HTR-8/SVneo (cell line): ENCODE data around the gene COL27A1.
A peak's percentile ranks its signal among the peaks of the same experiment; 100 is the strongest.

ENCODE experiments used
- DNase-seq: peaks from one replicate; pipeline ENCODE4 v3.0.0; 2011; ENCODE audit warnings: low spot score, mixed read lengths; ENCODE audit not compliant: insufficient read length
- FAIRE-seq: peaks from 2 replicates; lab custom pipeline; 2011; peaks lifted over from hg19 to GRCh38; lab: Jason Lieb, UNC

Gene COL27A1

GRCh38 chr9:114198249-114199040, 43.1 kb downstream of the COL27A1 start:
- no peak for FAIRE-seq
- no peak for DNase-seq

- FAIRE-seq (no peak), DNase-seq (no peak)
These were observed 45.5 kb downstream of the COL27A1 start for GRCh38 chr9:114200721-114201300.

GRCh38 chr9:114202396-114202795, 47.1 kb downstream of the COL27A1 start:
- no peak for DNase-seq

GRCh38 chr9:114202849-114203248, 47.5 kb downstream of the COL27A1 start:
- FAIRE-seq (no peak), DNase-seq (no peak)

More at GRCh38 chr9:114202396-114202795, 47.1 kb downstream of the COL27A1 start:
- no peak for FAIRE-seq

- DNase-seq (no peak), FAIRE-seq (no peak)
These were observed 48.2 kb downstream of the COL27A1 start for GRCh38 chr9:114203410-114204140.

GRCh38 chr9:114204265-114204664, 48.9 kb downstream of the COL27A1 start:
- FAIRE-seq (no peak), DNase-seq (no peak)

GRCh38 chr9:114205171-114206015, 50.1 kb downstream of the COL27A1 start:
- DNase-seq (no peak), FAIRE-seq (no peak)

- no peak for FAIRE-seq
- no peak for DNase-seq
These were observed 51.0 kb downstream of the COL27A1 start for GRCh38 chr9:114206221-114206789.

- FAIRE-seq (no peak), DNase-seq (peak; percentile 26)
These were observed 51.9 kb downstream of the COL27A1 start for GRCh38 chr9:114207034-114207810.

- FAIRE-seq (no peak), DNase-seq (no peak)
These were observed 52.5 kb downstream of the COL27A1 start for GRCh38 chr9:114207845-114208244.

GRCh38 chr9:114209151-114209550, 53.8 kb downstream of the COL27A1 start:
- FAIRE-seq (no peak), DNase-seq (no peak)

- FAIRE-seq (no peak), DNase-seq (no peak)
These were observed 54.8 kb downstream of the COL27A1 start for GRCh38 chr9:114210136-114210535.

- DNase-seq = no peak
- no peak for FAIRE-seq
These were observed 55.4 kb downstream of the COL27A1 start for GRCh38 chr9:114210691-114211276.

GRCh38 chr9:114212826-114213225, 57.5 kb downstream of the COL27A1 start:
- no peak for DNase-seq
- FAIRE-seq = no peak

- FAIRE-seq = no peak
- no peak for DNase-seq
These were observed 58.2 kb downstream of the COL27A1 start for GRCh38 chr9:114213566-114213965.

GRCh38 chr9:114214181-114214580, 58.8 kb downstream of the COL27A1 start:
- FAIRE-seq (no peak), DNase-seq (no peak)

- DNase-seq (no peak), FAIRE-seq (no peak)
These were observed 59.5 kb downstream of the COL27A1 start for GRCh38 chr9:114214686-114215414.

- DNase-seq = peak; percentile 37
- no peak for FAIRE-seq
These were observed 60.7 kb downstream of the COL27A1 start for GRCh38 chr9:114216081-114216480.
